ENCODE data around the gene HOXD13.

Gene HOXD13

GRCh38 chr2:176132205-176133171, 40.0 kb downstream of the HOXD13 start:
- no peak for DNase-seq (ENCODE audit: low spot score)

GRCh38 chr2:176133389-176133788, 40.9 kb downstream of the HOXD13 start:
- DNase-seq (ENCODE audit: low spot score): no peak

GRCh38 chr2:176134035-176134434, 41.5 kb downstream of the HOXD13 start:
- DNase-seq (ENCODE audit: low spot score): no peak

- no peak for DNase-seq (ENCODE audit: low spot score)
These were observed 42.5 kb downstream of the HOXD13 start for GRCh38 chr2:176135035-176135440.

- DNase-seq (ENCODE audit: low spot score): peak; percentile 50
These were observed 44.1 kb downstream of the HOXD13 start for GRCh38 chr2:176136374-176137251.

- DNase-seq (ENCODE audit: low spot score): no peak
These were observed 44.7 kb downstream of the HOXD13 start for GRCh38 chr2:176137252-176137580.

- DNase-seq (ENCODE audit: low spot score): no peak
These were observed 45.4 kb downstream of the HOXD13 start for GRCh38 chr2:176137906-176138305.

GRCh38 chr2:176138526-176138922, 46.0 kb downstream of the HOXD13 start:
- no peak for DNase-seq (ENCODE audit: low spot score)

GRCh38 chr2:176138923-176139660, 46.6 kb downstream of the HOXD13 start:
- no peak for DNase-seq (ENCODE audit: low spot score)

- DNase-seq (ENCODE audit: low spot score): no peak
These were observed 47.4 kb downstream of the HOXD13 start for GRCh38 chr2:176139661-176140512.

GRCh38 chr2:176140513-176141317, 48.2 kb downstream of the HOXD13 start:
- peak; percentile 94 for DNase-seq (ENCODE audit: low spot score)

GRCh38 chr2:176142281-176142680, 49.8 kb downstream of the HOXD13 start:
- DNase-seq (ENCODE audit: low spot score): no peak

Measured in iPS-NIHi11 (cell line).